Type B pancreatic cell (in vitro differentiated cells): ENCODE measurements around the gene FCHSD2. TPM values are rescaled to one million over a fixed set of nuclear protein-coding genes. Genes with fewer than 3 reads are reported as not detected.

Experiments used
- DNase-seq: peaks from one replicate; pipeline ENCODE4 v3.0.0; 2021; ENCODE audit warnings: mixed read lengths; ENCODE audit not compliant: unreplicated experiment; ENCODE audit errors: extremely low spot score
- H3K27ac Mint-ChIP-seq: 2 replicates; pipeline ENCODE4 v1.8.0; 2021; ENCODE audit warnings: mild to moderate bottlenecking, mixed read lengths
- H3K27me3 Mint-ChIP-seq: 2 replicates; pipeline ENCODE4 v1.8.0; 2021; ENCODE audit warnings: mixed read lengths
- H3K36me3 Mint-ChIP-seq: 2 replicates; pipeline ENCODE4 v1.8.0; 2021; ENCODE audit warnings: mixed read lengths
- H3K4me1 Mint-ChIP-seq: one replicate; pipeline ENCODE4 v1.8.0; 2021; ENCODE audit warnings: mixed read lengths; ENCODE audit not compliant: unreplicated experiment
- H3K4me3 Mint-ChIP-seq: 2 replicates; pipeline ENCODE4 v1.8.0; 2021; ENCODE audit warnings: mild to moderate bottlenecking, mixed read lengths
- H3K9me3 Mint-ChIP-seq: 2 replicates; pipeline ENCODE4 v1.8.0; 2021; ENCODE audit warnings: mixed read lengths
- CTCF ChIP-seq: fragments of 200-600 bp; sonication (generic); conservative IDR thresholded peaks from 2 replicates; pipeline ENCODE4 v1.5.0; 2021; ENCODE audit warnings: antibody characterized with exemption, mild to moderate bottlenecking
- total RNA-seq: library from RNA; stranded (reverse); gene quantifications from 2 replicates; pipeline ENCODE4 v1.2.1, GENCODE V29; 2021; ENCODE audit warnings: low replicate concordance

FCHSD2 gene
- total RNA-seq, 1 donor from 2014 or later: 30.8 TPM

DNA sequence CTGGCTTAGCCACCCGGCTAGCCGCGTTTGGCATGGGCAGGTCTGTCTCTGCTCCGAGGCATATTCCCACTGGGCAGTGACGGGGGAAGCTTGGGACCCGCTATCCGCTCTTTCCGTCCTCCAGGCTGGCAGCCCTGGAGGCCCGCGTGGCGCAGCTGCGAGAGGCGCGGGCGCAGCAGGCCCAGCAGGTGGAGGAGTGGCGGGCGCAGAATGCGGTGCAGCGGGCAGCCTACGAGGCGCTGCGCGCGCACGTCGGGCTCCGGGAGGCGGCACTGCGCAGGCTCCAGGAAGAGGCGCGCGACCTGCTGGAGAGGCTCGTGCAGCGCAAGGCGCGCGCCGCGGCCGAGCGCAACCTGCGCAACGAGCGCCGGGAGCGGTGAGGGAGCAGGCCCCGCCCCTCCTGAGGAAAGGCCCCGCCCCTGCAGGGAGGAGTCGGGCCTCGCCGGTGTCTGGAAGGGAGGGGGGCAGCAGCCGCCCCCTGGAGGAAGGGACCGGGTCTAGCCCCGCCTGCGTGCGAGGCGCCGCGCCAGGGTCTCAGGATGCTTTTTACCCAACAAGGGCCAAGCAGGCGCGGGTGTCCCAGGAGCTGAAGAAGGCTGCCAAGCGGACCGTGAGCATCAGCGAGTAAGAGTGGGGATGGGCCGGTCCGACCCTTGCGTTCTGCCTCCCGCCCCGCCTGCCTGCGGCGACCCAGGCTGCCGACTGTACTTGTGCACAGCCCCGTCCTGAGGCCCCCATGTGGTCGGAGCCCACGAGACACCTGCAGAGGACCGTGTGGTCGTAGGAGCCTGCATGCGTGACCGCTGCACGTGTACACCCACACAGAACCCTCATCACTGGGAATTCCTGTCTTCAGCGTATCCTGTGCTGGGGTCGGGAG, 320.0 kb downstream of the FCHSD2 start:
- H3K27ac Mint-ChIP-seq: no peak overlapping the region
- H3K4me3 Mint-ChIP-seq: peak overlapping the region; percentile 77
- peaks cover 5% of the 10 kb centered on the region for H3K36me3 Mint-ChIP-seq
- TF ChIP-seq CTCF: peak; percentile 24
- peak; percentile 98 for DNase-seq
- H3K27me3 Mint-ChIP-seq: no peaks in the 10 kb centered on the region
- no peaks in the 10 kb centered on the region for H3K9me3 Mint-ChIP-seq
- peaks cover 4% of the 10 kb centered on the region for H3K4me1 Mint-ChIP-seq

- no peak for TF ChIP-seq CTCF
- Mint-ChIP-seq H3K27me3 (no peaks in the 10 kb centered on the region), H3K27ac (peak overlapping the region; percentile 72), H3K9me3 (no peaks in the 10 kb centered on the region), H3K4me3 (peak overlapping the region; percentile 77), H3K4me1 (peaks cover 4% of the 10 kb centered on the region), H3K36me3 (peaks cover 5% of the 10 kb centered on the region)
- DNase-seq: no peak
These were observed 320.7 kb downstream of the FCHSD2 start for GRCh38 chr11:72821221-72821919.

- H3K36me3 Mint-ChIP-seq: peaks cover 5% of the 10 kb centered on the region
- peak overlapping the region; percentile 72 for H3K27ac Mint-ChIP-seq
- H3K4me1 Mint-ChIP-seq: peaks cover 4% of the 10 kb centered on the region
- no peak for TF ChIP-seq CTCF
- H3K27me3 Mint-ChIP-seq: no peaks in the 10 kb centered on the region
- peak overlapping the region; percentile 77 for H3K4me3 Mint-ChIP-seq
- no peaks in the 10 kb centered on the region for H3K9me3 Mint-ChIP-seq
- no peak for DNase-seq
These were observed 321.5 kb downstream of the FCHSD2 start for GRCh38 chr11:72820439-72821139.

DNA sequence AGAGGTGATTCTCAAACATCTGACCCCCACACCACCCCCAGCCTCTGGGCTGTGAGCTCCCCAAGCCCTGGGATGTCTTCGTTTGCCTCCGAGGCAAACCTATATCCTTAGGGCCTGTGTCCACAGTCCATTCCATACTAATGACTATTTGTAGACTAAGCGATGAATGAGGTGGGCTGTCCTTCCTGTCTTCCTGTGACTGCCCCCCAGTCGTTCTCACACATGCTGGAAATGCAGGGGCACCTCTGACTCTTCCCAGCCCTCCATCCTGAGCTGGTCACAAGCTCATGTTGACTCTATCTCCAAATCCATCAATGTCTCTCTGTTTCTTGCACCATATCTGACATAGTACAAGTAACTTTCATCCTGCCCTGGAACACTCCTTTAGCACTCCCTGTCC, 323.1 kb downstream of the FCHSD2 start:
- Mint-ChIP-seq H3K27ac (no peak overlapping the region), H3K27me3 (no peaks in the 10 kb centered on the region), H3K4me3 (peak overlapping the region; percentile 49), H3K9me3 (no peaks in the 10 kb centered on the region), H3K4me1 (peaks cover 4% of the 10 kb centered on the region), H3K36me3 (peaks cover 5% of the 10 kb centered on the region)
- DNase-seq: no peak
- TF ChIP-seq CTCF: no peak

DNA sequence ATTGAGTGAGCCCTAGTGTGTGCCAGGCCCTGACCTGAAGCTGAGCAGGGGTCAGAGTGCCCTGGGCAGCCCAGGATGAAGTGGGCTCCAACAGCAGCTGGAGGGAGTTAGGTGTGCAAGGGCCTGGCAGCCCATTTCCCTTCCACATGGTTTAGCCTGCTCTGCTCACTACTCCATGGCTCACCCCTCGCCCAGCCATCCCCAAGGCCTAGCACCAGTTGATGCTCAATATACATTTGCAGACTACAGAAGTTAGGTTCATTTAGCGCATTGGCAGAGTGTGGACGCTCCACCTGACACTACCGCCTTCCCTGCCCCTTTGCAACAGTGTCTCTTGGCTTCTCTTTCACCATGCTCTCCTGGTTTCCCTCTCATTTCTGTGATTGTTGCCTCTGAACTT, 324.2 kb downstream of the FCHSD2 start:
- Mint-ChIP-seq H3K27me3 (no peaks in the 10 kb centered on the region), H3K4me1 (peaks cover 13% of the 10 kb centered on the region), H3K36me3 (peaks cover 5% of the 10 kb centered on the region), H3K4me3 (peak overlapping the region; percentile 49), H3K9me3 (no peaks in the 10 kb centered on the region), H3K27ac (no peak overlapping the region)
- no peak for TF ChIP-seq CTCF
- DNase-seq: no peak
